GM18858 (cell line): ENCODE results near the gene SLC28A3.
"Not testable (repeated sequence)": the region's sequence is repeated elsewhere in the genome, so short reads cannot be mapped to it uniquely, and the experiment has no call there.

ENCODE experiments used
- ATAC-seq: cut with Tn5 transposase; IDR thresholded peaks from one replicate; pipeline ENCODE4 v1.9.1; 2021; ENCODE audit not compliant: unreplicated experiment

The SLC28A3 gene

DNA sequence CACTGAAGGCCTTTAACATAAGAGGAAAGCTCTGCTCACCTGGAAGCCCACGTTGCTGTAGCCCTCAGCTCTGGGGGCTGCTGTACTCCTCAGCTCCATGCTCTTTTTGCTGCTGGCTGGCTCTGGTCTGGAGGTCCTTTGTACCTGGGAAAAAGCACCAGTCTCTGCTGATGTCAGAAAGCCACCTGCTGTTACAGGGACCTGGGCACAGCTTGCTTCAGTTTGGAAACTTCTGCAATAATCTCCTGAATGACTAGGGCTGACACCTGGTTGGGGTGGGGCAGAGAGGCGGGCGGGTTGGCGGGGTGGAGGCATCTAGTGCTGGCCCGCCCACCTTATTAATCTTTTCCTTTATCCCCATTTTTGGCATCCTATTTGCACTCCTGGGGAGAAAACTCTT lies at the start of gene SLC28A3:
Gene SLC28A3, minus strand, starts transcription at position 224 of the 400 bp plus-strand sequence. Its CDS starts 125 bp downstream, at position 99.
- no peak for ATAC-seq

DNA sequence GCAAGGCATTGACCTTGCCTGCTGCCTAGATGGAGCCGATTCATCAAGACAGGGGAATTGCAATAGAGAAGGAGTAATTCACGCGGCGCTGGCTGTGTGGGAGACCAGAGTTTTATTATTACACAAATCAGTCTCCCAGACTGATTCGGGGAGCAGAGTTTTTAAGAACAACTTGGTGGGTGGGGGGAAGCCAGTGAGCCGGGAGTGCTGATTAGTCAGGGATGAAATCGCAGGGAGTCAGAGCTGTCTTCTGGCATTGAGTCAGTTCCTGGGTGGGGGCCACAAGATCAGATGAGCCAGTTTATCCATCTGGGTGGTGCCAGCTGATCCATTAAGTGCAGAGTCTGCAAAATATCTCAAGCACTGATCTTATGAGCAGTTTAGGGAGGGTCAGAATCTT lies 49.7 kb upstream of the SLC28A3 start:
- not testable (repeated sequence) for ATAC-seq

- no peak for ATAC-seq
These were observed 47.3 kb upstream of the SLC28A3 start for GRCh38 chr9:84387821-84388220.

- no peak for ATAC-seq
These were observed 46.2 kb upstream of the SLC28A3 start for GRCh38 chr9:84386753-84387152.

- ATAC-seq: no peak
These were observed 45.0 kb upstream of the SLC28A3 start for GRCh38 chr9:84385386-84386040.

- no peak for ATAC-seq
These were observed 44.1 kb upstream of the SLC28A3 start for GRCh38 chr9:84384617-84385016.

- no peak for ATAC-seq
These were observed 42.6 kb upstream of the SLC28A3 start for GRCh38 chr9:84383178-84383577.

DNA sequence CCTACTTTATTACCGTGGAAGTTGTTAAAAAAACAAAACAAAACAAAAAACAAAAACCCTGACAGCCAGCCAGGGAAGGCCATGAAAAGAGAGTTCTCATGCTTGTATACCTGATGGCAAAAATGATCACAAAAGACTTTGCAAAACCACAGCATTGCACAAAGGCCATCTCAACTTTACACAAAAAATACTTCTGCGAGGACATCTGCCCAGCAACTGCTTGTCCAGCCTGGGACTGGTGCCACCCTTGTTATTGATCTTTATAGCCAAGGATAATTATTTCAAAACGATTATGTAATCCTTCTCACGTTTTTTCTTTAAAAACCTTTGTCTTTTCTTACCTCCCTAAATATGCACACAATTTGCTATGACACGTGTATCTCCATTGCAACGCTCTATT lies 42.2 kb upstream of the SLC28A3 start:
- ATAC-seq: no peak

- ATAC-seq: no peak
These were observed 41.0 kb upstream of the SLC28A3 start for GRCh38 chr9:84381508-84381907.

GRCh38 chr9:84379740-84380139 lies 39.2 kb upstream of the SLC28A3 start:
- ATAC-seq: no peak

DNA sequence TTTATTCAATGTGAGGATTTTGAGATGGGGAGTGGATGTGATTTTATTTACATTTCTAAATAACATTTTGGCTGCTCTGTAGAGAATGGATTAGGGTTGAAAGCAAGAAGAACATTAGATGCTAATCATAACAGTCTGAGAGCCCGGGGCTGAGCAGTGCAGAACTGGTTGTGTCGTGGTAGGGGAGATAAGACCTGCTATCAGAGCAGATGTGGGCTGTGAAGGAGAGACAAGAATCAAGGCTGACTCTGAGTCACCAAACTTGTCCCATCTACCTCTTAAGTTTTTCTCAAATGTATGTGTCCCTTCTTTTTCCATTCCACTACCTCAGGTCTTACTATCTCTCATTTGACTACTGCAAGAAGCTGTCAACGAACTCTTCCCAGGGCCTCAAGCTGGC lies 35.4 kb upstream of the SLC28A3 start:
- ATAC-seq: no peak

DNA sequence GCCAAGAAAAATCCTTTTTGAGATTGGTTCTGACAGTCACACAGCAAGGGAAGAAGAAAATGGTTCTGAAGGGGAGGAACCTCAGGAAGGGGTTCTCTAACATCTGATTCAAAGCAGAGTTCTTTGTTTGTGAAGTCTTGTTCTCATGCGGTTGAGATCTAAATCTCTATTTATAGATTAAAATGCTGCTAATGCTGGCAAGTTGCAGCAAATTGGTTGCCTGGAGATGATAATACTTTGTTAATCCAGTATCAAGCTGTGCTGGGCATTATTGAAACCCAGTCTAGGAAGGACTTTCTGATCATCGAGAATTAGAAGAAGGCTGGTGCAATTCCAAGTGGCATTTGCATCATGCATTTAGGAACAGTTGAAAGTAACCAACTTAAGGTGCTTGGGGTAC lies 34.0 kb upstream of the SLC28A3 start:
- no peak for ATAC-seq

- no peak for ATAC-seq
These were observed 33.5 kb upstream of the SLC28A3 start for GRCh38 chr9:84374013-84374412.

- ATAC-seq: no peak
These were observed 31.2 kb upstream of the SLC28A3 start for GRCh38 chr9:84371737-84372136.

DNA sequence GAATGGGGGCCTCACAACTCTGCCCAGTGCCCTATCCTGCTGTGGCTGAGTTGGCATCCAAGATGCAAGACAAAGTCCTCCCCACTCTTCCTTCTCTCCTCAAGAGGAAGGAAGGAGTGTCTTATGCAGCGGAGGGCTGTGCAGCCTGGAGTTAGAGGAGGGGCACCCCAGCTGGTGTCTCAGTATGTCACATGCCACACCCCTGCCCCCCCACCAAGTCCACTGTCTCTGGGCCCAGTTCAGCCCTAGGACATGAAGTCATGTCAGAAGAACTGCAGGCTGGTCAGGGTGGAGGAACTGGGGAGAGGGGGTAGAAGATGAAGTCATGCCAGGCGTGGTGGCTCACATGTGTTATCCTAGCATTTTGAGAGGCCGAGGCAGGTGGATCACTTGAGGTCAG lies 28.0 kb upstream of the SLC28A3 start:
- ATAC-seq: no peak

GRCh38 chr9:84367726-84368125 lies 27.2 kb upstream of the SLC28A3 start:
- not testable (repeated sequence) for ATAC-seq

- ATAC-seq: no peak
These were observed 26.1 kb upstream of the SLC28A3 start for GRCh38 chr9:84366683-84367082.

GRCh38 chr9:84364894-84365490 lies 24.4 kb upstream of the SLC28A3 start:
- not testable (repeated sequence) for ATAC-seq

GRCh38 chr9:84361645-84362044 lies 21.1 kb upstream of the SLC28A3 start:
- no peak for ATAC-seq

DNA sequence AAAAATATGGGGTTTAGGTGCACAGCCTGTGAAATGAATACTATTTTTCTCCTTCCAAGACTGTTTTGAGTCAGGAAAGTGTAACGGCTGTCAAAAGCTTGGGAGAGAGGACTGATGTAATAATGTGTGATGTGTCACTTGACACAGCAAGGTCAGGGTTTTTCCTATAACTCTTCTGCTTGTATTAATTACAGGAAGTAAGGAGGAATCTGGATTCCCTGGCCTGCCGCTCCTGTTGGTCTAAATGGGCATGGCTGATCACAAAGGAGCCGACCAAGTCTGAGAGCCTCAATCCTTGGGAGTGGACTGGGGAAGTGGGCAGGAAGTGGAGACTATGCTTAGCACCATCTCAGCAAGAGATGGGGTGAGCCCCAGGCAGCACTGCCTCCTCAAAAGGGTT lies 16.7 kb upstream of the SLC28A3 start:
- no peak for ATAC-seq

DNA sequence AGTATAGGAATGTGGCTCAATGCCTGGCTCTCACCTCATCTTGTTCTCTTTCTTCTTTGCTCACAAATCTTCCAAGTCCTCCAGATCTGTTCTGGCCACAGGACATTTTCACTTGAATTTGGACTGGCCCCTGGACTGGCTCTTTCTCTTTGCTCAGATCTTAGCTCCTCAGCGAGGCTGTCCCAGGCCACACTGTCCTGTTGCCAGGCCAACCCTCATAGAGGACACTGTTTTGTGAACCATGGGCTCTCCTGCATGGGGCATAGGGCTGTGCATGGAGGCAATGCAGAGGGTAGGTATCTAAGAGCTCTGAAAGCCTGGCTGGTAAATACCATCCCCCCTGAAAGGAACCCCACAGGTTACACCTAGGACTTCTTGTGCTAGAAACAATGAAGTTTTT lies 13.5 kb upstream of the SLC28A3 start:
- ATAC-seq: no peak

DNA sequence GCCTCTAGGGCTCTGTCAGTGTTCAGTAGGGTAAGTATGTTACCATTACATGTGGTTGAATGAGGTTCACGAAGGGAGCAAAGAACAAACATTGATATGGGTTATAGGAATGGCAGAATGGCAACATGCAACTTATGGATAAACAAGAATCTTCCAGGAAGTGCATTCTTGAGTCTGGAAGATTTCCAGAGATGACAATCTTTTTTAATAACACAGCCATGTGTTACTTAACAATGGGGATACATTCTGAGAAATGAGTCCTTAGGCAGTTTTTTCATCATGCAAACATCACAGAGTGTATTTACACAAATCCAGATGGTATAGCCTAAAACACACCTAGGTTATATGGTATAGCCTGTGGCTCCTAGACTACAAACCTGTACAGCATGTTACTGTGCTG lies 9.1 kb upstream of the SLC28A3 start:
- no peak for ATAC-seq

DNA sequence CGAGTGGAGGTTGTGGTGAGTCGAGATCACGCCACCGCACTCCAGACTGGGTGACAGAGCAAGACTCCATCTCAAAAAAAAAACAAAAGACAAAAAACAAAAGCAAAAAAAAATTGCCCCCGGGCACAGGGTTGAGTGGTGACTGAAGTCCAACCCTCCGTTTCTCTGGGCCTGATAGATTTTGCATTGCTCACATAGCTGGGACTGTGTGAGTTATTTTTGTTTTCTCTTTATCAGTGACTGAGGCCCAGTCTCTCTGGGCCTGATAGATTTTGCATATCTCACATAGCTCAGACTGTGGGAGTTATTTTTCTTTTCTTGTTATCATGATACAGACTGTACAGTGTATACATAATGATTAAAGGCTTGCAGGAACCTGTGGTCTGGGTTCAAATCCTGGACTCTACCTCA lies 2.6 kb upstream of the SLC28A3 start:
- ATAC-seq: no peak
